Measurements from ENCODE around the gene NCAM1.
"Not testable (repeated sequence)": the region's sequence is repeated elsewhere in the genome, so short reads cannot be mapped to it uniquely, and the experiment has no call there.

The NCAM1 gene

DNA sequence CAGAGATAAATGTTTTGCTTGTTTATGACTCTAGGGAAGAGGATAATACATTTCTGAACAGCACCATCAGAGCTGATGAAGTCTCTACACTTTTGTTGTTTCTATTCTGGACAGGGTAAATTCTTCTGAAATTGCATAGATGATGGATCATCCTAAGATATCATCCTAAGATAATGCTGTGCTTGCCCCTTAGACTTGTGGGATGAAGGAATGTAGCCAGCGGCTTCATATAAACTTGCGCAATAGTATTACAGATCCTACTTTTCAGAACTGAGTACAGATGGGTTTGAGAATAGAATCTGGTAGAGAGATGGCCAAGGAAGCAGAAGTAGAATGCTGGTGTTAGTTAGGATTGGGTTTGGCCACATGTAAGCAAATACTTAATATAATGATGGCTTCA lies 61.0 kb downstream of the NCAM1 start:
- no peak for DNase-seq

GRCh38 chr11:113023228-113023627 lies 62.0 kb downstream of the NCAM1 start:
- DNase-seq, result no peak

- no peak for DNase-seq
Measured at GRCh38 chr11:113023986-113024385, 62.8 kb downstream of the NCAM1 start.

GRCh38 chr11:113026778-113027177 lies 65.6 kb downstream of the NCAM1 start:
- DNase-seq, result no peak

DNA sequence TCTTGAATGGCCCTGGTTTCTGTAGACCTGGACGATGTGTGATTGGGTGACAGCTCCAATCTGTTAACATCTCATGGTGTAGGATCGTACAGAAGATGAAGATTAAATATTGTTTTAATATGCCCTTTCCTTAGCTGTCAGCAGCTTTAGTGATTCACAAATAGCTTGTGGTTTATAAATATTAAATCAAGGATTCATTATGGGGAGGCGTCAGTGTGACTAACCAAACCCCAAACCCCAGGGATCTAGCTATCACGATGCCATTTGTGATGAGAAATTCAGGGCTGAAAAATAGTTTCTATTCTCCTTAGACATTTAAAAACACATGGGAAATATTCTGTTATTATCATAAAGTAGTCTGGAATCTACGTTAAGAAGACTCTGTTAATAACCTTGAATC lies 73.4 kb downstream of the NCAM1 start:
- DNase-seq, result no peak

- DNase-seq, result no peak
Measured at GRCh38 chr11:113035708-113036107, 74.5 kb downstream of the NCAM1 start.

DNA sequence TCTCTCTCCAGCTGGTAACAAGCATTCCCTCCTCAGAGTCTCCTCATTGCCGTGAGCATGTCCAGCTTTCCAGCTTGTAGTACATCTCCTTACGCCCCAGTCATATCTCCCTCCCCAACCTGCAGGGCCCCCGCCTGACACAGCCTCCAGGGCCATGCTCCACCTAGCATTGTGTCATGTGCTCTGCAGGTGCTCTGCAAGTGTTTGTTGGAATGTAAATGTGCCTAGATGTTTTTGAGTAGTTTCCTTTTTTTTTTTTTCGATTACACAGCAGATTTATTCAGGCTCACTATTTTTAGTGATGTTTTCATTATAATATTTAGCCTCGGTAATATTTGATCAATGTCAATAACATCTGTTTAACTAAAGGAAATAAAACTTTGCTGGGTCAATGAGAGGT lies 82.5 kb downstream of the NCAM1 start:
- no peak for DNase-seq

DNA sequence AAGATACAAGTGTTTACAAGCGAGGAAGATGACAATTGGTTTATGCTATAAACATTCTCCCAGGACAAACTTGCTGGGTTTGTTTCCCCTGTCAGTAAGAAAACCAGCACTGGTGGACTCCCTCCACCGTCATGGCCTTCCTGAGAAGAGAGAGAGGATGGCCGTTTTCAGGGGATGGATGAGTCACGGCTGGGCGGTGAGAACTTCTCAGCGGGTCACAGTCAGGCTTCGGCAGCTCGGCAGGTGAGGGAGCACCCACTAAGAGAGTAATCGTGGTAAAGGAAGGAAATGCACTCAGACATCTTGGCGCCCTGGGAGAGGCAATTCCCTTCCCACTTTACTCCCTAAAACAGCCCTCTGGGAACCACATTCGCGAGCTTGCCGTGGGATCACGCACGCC lies 83.9 kb downstream of the NCAM1 start:
- no peak for DNase-seq

DNA sequence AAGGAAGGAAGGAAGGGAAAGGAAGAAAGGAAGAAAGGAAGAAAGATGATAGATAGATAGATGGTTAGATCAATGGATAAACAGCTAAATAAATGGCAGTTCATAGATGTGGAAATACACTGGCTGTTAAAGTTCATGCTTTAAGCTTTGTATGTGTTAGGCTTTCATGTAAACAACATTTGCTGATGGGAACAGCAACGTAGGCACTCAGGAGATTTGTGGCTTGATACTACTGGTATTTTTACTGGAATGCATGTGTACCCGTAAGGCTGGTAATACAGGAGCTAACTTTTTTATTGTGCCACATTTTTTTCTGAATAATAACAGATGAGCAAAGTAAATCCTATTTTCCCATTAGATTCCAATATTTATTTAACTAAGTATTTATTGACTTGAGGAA lies 85.6 kb downstream of the NCAM1 start:
- DNase-seq, result no peak

GRCh38 chr11:113048820-113049768 lies 87.9 kb downstream of the NCAM1 start:
- DNase-seq, result no peak

- DNase-seq, result not testable (repeated sequence)
Measured at GRCh38 chr11:113053042-113053441, 91.8 kb downstream of the NCAM1 start.

GRCh38 chr11:113057038-113057437 lies 95.8 kb downstream of the NCAM1 start:
- DNase-seq, result no peak

DNA sequence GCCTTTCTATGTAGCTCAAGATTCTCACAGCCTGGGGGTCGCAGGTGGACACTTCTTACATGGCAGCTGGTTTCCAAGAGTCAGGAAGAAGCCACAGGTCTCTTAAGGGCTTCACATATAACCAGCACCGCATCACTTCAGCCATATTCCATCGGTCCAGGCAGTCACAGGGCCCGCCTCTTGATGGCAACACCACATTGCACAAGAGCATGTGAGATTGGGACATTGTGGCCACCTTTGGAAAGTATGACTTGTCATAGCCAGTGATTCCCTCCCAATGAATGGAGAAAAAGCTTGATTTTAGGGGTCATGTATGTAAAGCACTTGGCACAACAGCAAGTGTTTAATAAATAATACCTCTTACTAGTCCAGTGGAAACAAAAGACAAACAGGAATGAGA lies 98.3 kb downstream of the NCAM1 start:
- DNase-seq, result no peak

- DNase-seq, result no peak
Measured at GRCh38 chr11:113065330-113065729, 104.1 kb downstream of the NCAM1 start.

DNA sequence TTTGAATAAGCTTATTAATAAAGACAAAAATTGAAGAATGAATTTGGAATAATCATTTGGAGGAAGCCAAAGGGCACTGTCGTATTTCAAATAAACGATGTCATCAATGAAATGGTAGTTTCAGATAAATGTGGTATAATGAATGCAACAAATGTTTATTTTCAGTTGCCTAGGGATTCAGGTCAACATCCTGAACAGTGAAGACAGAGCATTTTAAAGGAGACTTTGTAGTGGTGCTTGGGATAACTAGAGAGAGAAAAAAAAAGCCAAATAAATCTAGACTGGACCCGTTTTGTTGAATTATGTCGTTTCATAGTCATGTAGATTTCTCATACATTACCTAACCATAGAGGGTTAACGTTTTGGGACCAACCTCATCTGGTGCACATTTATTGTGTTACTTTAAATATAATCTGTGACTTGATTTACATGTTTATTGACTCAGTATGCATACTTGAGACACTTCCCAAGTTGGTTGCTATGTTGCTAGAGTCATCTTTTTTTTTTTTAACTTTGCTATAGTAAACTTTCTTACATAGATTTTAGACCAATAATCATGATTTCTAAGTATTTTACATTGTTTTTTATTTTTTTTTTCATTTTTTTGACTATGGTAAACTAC lies 111.1 kb downstream of the NCAM1 start:
- DNase-seq, result no peak

DNA sequence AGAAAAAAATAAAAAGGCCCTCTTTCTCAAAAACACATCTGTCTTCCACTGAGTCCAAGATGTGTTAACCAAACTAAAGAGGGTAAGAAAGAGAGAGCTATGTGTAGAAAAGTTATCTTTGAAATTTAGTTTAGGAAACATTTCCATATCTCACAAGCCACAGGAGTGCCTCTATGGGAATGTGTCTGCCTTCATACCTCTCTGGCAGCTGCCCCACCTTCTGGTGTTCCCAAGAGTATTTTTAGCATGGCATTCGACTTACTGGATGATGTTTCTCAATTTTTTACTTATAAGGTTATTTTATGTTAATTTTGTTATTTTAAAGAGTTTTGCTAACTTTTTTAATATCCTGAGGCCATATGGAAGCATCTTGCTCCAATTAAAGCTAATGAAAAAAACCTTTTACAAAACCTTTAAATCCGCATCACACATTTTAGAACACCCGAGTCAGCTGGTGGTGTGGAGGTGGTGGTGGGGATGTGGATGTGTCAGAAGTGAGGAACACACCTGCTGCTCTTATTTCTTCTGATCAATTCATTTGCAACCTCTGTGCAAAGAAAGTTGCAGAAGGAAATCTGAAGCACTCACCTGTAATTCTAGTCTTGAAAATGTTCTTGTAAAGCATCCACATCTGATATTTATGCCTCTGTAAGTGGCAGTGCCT lies 112.2 kb downstream of the NCAM1 start:
- DNase-seq, result no peak

DNA sequence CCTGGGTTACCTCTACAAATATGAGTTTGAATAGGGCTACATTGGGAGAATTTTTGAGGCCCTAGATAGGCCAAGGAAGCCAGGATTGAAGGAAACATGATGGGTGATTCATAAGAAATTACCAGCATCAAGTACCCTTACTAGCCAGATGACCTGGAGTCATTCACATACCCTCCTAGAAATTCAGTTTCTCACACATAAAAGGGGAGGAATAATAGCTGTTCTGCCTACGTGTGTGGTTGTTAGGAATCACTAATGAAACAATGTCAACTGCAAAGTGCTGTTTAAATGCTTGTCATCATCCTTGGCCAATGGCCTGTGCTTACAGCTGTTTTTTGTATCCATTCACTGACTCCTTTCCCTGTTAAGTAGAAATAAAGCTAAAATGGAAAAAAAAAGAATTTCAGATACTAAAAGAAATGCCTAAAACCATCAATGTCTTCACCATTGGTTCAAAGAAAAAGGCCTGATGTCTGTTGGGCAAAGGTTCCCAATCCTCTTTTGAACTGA lies 114.4 kb downstream of the NCAM1 start:
- DNase-seq, result no peak

DNA sequence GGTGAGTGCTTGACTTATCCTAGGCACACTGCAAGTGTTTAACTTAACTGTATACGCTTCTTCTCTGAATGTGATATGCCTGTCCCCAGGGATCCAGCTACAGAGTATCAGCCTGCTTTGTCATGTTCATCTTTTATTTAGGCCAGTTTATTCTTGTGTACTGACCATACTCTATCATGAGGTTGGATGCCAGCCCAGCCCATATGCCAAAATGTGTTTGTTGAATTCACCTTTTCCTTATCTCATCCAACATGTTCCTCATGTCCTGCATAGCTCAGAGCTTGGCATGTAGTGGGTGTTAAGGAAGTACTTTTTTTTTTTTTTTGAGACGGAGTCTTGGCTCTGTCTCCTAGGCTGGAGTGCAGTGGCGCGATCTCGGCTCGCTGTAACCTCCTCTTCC lies 116.2 kb downstream of the NCAM1 start:
- DNase-seq, result no peak

DNA sequence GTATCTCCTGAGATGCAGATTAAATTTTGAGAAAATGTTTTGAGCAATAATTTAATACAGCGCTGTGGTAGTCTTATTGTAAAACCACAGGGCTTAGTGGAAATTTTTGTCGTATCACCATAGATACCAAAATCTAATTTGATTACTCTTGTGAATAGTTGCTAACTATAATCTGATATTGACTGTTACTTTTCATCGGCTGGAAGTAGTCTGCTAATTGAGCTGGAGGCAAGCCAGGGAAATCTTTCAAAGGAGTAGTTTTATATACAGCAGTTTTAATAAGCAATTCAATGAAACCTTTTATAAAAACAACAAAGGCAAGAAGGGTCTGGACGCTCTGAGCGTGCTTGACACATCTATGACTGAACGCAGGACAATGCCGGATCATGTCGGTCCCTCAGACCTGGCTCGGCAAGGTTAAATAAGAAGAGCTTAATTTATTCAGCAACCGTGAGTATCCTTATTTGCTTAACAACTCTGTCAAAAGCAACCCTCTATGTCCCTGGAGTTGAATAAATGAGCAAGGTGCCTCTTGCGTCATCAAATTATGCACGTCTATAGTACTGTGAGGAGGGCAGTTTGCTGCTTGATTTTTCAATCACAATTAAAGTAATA lies 121.2 kb downstream of the NCAM1 start:
- no peak for DNase-seq

DNA sequence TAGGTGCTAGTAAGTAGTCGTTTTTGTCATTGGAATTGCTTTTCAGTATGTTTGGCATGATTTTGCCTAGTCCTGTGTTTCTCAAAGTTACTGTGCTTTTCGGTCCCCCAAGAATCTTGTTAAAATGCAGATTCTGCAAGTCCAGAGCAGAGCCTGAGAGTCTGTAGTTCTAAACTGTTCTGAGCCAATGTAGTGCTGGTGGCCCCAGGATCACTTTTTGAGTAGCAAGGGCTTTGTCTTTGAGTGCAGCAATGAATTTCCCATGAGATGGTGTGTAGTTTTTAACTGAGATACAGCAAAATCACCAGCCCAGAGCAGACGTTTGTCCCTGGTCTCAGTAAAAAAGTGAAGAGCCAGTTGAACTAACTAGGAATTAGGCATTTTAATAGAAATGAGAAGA lies 122.4 kb downstream of the NCAM1 start:
- DNase-seq, result no peak

GRCh38 chr11:113084297-113084696 lies 123.1 kb downstream of the NCAM1 start:
- DNase-seq, result no peak

DNA sequence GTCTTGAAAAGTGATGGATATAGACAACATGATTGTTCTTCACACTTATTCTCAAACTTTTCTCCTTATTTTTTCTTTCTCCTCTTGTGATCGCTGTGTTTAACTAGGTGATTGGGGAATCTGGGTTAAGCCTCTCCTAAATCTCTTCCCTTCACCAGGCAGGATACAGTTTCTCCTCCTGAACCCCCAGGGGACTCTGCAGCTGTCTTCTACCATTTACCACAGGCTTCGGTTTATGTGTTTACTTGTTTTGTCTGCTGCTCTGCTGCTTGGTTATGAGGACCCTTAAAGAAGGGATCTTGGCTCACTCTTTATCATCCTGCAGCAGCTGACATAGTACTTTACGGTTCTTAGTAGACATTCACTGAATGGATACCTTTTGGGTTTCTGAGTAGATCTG lies 124.2 kb downstream of the NCAM1 start:
- no peak for DNase-seq

- DNase-seq, result no peak
Measured at GRCh38 chr11:113087706-113088105, 126.5 kb downstream of the NCAM1 start.

Measured in NCI-H226 (cell line).